ENCODE data around the gene TUT1. TPM values are rescaled to one million over a fixed set of nuclear protein-coding genes. Genes with fewer than 3 reads are reported as not detected.

The TUT1 gene, protein sequence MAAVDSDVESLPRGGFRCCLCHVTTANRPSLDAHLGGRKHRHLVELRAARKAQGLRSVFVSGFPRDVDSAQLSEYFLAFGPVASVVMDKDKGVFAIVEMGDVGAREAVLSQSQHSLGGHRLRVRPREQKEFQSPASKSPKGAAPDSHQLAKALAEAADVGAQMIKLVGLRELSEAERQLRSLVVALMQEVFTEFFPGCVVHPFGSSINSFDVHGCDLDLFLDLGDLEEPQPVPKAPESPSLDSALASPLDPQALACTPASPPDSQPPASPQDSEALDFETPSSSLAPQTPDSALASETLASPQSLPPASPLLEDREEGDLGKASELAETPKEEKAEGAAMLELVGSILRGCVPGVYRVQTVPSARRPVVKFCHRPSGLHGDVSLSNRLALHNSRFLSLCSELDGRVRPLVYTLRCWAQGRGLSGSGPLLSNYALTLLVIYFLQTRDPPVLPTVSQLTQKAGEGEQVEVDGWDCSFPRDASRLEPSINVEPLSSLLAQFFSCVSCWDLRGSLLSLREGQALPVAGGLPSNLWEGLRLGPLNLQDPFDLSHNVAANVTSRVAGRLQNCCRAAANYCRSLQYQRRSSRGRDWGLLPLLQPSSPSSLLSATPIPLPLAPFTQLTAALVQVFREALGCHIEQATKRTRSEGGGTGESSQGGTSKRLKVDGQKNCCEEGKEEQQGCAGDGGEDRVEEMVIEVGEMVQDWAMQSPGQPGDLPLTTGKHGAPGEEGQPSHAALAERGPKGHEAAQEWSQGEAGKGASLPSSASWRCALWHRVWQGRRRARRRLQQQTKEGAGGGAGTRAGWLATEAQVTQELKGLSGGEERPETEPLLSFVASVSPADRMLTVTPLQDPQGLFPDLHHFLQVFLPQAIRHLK
- total RNA-seq (2022; extraction: Qiagen RNA extraction) = 15.8 to 17.4 TPM (median 16.7 TPM) in 5 replicates

DNA sequence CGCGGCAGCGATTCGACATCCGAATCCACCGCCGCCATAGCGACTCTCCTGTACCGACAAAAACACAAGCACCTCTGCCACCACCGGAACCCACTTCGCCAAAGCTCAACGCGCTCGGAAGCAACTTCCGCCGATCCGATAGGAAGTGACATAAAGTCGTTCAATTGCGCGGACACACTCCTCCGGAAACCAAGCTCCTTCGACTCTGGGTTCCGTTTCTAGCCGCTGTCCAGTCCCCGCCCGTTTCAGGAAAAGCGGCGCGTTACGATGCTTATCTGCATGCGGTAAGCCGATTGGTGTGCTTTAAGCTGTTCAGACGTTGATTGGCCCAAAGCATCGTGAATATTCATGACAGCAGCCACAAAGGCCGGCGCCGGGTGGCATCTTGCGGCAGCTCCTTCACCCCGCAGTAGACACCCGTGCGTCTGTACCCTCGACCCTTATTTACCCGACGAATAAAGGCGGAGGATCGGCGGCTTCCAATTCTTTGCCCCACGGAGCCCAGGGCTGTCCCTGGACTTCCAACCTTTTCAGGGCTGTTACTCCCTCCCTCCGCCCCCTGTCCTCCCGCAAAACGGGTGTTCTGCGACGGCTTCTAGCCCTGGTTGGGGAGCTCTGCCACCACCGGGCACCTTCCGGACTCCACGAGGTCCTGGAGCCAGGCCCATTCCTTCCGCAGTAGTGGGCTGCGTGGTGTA lies at the start of gene TUT1:
TSS of gene TUT1 (minus strand) at position 76 of the 698 bp plus-strand sequence. CDS start at position 38, 38 bp downstream.

DNA sequence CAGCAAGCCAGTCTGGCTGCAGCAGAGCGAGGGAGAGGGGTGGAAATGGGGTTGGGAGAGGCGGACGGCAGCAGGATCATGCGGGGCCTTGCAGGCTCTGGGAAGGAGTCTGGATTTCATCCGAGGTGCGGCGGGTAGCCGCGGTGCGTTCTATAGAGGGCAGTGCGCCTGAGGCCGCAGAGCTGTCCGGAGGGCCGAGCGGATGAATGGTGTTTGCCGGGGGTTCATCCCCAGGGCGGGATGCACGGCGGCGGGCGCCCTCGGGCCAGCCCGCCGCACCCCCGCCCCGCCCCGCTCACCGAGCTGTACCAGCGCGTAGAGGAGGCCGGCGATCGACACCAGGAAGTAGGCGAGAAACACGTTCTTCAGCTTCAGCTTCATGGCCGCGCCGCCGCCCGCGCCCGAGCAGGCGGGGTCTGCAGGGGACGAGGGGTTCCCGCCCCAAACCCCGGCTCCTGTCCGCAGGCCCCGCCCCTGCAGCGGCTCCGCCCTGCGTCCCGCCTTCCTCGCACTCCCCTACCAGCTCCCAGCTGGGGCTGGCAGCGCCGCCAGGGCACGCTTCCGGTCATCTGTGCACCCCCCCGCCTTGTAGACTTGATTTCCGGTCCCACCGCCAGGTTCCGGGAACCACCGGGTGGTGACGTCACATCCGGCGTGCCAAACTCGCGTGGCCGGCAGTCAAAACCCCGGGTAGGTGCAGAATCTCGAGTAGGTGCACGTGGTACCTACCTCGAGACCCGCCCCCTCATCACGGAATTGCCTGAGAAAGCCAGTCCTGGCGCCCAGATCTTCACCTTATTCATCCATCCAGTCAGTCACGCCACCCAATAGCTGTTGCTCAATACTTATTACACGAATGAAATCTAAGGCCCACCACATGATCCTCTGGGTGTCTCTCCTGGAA lies 30.5 kb upstream of the TUT1 start, which contains the start of gene B3GAT3:
TSS of gene B3GAT3 (minus strand) at position 420 of the 904 bp plus-strand sequence. CDS start at position 381, 39 bp downstream.

DNA sequence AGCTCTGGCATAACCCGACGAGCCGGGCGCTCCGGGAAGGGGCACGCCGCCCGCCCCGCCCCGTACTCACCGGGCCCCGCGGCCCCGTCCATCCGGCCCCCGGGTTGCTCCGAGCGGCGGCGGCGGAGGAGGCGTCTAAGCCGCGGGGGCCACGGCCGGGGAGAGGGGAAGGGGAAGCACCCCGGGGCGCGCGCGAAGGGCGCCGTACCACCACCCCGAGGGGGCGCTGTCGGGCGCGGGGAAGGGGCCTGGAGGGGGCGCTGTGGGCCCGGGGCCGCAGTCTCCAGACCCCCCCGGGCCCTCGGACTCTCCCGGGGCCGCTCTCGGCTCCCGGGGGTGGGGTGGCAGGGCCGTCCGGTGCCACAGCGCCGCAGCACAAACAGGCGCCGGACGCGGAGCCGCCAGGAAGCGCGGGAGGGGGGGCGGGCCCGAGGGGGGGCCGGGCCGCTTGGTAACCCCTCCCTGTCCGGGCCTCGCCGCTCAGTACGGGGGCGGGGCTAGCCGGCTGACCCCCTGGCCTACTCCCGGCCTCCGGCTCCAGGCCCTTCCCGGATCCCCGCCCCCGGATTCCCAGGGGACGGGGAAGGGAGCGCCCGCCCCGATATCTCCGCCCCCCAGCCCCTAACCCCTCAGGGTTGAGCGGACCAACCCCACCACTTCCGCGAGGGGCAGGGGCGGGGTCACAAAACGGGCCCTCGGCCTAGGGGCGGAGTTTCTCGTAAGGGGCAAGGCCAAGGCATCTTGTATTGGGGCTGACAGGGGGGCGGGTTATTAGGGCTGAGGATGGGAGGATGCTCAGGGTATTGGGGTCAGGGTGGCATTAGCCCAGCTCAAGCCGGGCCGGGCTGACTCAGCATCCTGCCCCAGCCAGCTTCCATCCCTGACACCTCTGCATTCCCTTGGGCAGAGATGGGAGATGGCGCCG lies 21.3 kb upstream of the TUT1 start, which contains the start of the genes EML3 and ROM1:
TSS of gene EML3 (minus strand) at position 410 of the 925 bp plus-strand sequence. CDS start at position 92, 318 bp downstream.
TSS of gene ROM1 (plus strand) at position 892 of the 925 bp plus-strand sequence. CDS start at position 917, 25 bp downstream.

DNA sequence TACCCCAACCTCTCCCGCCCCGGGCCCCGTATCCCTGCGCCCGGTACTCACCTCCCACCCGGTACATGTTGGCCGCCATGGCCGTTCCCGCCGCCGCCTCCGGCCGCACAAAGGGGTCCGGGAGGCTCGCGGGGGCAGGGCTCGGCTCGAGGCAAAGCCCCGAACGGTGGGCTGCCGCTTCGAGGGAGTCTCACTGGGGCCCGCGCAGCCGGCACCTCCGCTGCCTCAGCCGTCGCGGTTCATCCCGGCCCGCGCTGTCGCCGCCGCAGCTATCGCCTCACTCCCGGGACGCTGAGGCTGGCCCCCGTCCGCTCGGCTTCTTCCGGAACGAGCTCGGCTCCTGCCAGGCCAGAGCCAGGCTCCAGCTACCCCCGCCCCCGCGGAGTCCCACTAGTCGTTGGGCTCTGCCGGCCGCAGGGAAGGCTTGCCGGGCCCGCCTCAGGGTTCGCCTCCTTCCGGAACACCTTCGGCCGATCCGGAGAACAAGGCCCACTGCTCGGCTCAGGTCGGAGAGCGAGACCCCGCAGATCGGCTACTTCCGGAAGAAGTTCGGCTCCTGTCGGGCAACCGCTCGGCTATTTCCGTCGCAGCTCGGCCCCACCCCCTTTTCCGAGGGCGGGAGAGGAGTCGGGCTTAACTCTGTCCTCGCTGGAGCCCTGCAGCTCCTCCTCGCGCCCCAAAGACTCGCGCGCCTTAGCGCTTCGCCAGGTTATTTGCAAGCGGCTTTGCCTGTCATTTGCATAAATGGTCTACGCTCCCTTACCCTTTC lies 10.2 kb upstream of the TUT1 start, which contains the start of gene MTA2:
TSS of gene MTA2 (minus strand) at position 494 of the 769 bp plus-strand sequence. CDS start at position 79, 415 bp downstream.

DNA sequence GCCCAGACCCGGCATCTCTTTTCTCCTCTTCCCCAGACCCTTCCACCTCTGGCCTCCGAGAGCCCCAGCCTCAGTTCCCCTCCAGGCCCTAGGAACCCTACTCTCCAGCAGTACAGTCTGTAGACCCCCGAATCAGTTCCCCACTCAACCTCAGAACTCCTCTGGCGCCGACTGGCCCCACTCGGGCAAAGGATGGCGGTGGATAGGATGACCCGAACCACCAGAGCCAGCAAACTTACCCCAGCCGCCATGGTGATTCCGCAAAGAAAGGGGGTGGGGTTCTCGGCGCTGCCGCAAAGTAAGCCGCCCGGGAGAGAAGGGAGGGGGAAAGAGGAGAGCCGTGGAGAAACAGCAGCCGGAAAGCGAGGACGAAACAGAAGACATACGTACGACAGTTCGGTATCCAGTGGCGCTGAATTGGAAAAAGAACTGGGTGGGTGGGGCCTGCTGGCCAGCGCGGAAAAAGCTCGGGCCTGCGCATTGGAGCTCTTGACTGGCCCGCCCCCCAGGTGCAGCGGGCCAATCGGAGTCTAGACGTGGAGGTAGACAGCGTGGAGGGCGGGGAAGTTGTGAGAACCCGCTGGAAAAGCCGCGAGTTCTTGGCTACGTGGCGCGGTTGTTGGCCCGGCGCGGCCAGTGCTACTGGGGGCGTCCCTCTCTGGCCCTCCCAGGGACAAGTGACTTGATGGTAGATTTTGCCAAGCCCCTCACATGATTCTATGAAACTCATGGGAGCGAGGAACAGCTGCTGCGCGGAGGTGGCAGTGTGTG lies 17.5 kb downstream of the TUT1 start, which contains the start of gene EEF1G:
TSS of gene EEF1G (minus strand) at position 300 of the 771 bp plus-strand sequence. CDS start at position 251, 49 bp downstream.

DNA sequence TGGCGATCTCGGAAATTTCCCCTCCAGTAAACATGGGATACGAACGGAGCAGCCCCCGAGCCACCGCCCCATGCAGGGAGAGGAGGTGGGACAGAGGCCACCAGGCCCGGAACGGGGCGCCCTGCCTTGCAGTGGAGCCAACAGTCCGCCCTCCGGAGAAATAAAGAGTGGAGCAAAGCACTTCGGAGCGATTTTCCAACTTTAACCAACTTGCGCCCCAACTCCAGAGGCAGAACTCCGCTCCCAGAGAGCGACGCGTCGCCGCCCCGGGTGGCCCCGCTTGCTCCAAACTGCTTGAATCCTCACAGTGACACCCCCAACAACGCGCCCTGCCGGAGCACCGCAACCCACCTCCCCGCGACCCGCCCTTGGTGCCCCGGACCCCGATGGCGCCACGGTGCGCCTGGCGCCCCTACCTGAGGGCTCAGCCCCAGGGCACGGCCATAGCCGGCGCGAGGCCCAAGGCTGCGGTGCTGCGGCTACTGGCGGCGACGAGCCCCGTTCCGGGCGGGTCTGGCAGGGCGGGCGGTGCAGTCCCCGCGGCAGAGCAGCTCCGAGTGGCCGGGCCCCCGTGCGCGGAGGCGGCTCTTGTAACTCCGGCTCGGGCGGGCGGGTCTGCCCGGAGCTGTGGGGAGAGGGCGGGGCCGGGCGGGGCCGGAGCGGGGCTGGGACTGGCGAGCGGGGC lies 44.9 kb downstream of the TUT1 start, which contains the start of gene AHNAK:
TSS of gene AHNAK (minus strand) at position 563 of the 685 bp plus-strand sequence. CDS start 10,708 bp downstream, outside the sequence.

Other genes starting within 250 kb of the TUT1 start
- gene SCGB1A1, start 172.5 kb downstream of the TUT1 start, total RNA-seq (2022; extraction: Qiagen RNA extraction) = not detected in 5 replicates
- gene AHNAK, start 44.7 kb downstream of the TUT1 start, total RNA-seq (2022; extraction: Qiagen RNA extraction) = 308 to 468 TPM (median 395 TPM) in 5 replicates
- 1,875 to 2,021 TPM (median 1,992 TPM) in 5 replicates for gene EEF1G, start 17.6 kb downstream of the TUT1 start, total RNA-seq (2022; extraction: Qiagen RNA extraction)
- gene MTA2, start 10.3 kb upstream of the TUT1 start, total RNA-seq (2022; extraction: Qiagen RNA extraction) = 84.4 to 102 TPM (median 85.9 TPM) in 5 replicates
- 19.0 to 23.2 TPM (median 21.8 TPM) in 5 replicates for gene EML3, start 21.3 kb upstream of the TUT1 start, total RNA-seq (2022; extraction: Qiagen RNA extraction)
- gene ROM1, start 21.7 kb upstream of the TUT1 start, total RNA-seq (2022; extraction: Qiagen RNA extraction) = 3.5 to 4.7 TPM (median 4.4 TPM) in 5 replicates
- gene B3GAT3, start 30.5 kb upstream of the TUT1 start, total RNA-seq (2022; extraction: Qiagen RNA extraction) = 45.9 to 56.9 TPM (median 52.4 TPM) in 5 replicates
- gene GANAB, start 55.1 kb upstream of the TUT1 start, total RNA-seq (2022; extraction: Qiagen RNA extraction) = 243 to 305 TPM (median 258 TPM) in 5 replicates
- 20.6 to 22.8 TPM (median 21.6 TPM) in 5 replicates for gene INTS5, start 61.8 kb upstream of the TUT1 start, total RNA-seq (2022; extraction: Qiagen RNA extraction)
- 115 to 147 TPM (median 128 TPM) in 5 replicates for gene C11orf98, start 73.7 kb upstream of the TUT1 start, total RNA-seq (2022; extraction: Qiagen RNA extraction)
- 8.2 to 15.6 TPM (median 12.8 TPM) in 5 replicates for gene CSKMT, start 73.8 kb upstream of the TUT1 start, total RNA-seq (2022; extraction: Qiagen RNA extraction)
- gene UQCC3, start 80.2 kb upstream of the TUT1 start, total RNA-seq (2022; extraction: Qiagen RNA extraction) = 22.5 to 36.2 TPM (median 32.9 TPM) in 5 replicates
- gene LBHD1, start 80.7 kb upstream of the TUT1 start, total RNA-seq (2022; extraction: Qiagen RNA extraction) = 3.9 to 5.5 TPM (median 5.2 TPM) in 5 replicates
- gene UBXN1, start 87.5 kb upstream of the TUT1 start, total RNA-seq (2022; extraction: Qiagen RNA extraction) = 106 to 120 TPM (median 114 TPM) in 5 replicates
- gene LRRN4CL, start 98.0 kb upstream of the TUT1 start, total RNA-seq (2022; extraction: Qiagen RNA extraction) = 0.07 to 0.13 TPM (median 0.11 TPM) in 4 of 5 replicates, not detected in the other
- 63.8 to 87.2 TPM (median 72.5 TPM) in 5 replicates for gene BSCL2, start 115.9 kb upstream of the TUT1 start, total RNA-seq (2022; extraction: Qiagen RNA extraction)
- gene GNG3, start 116.2 kb upstream of the TUT1 start, total RNA-seq (2022; extraction: Qiagen RNA extraction) = not detected in 5 replicates
- 38.5 to 50.6 TPM (median 40.7 TPM) in 5 replicates for gene HNRNPUL2, start 135.9 kb upstream of the TUT1 start, total RNA-seq (2022; extraction: Qiagen RNA extraction)
- gene TTC9C, start 137.0 kb upstream of the TUT1 start, total RNA-seq (2022; extraction: Qiagen RNA extraction) = 29.2 to 32.7 TPM (median 31.6 TPM) in 5 replicates
- gene ZBTB3, start 162.6 kb upstream of the TUT1 start, total RNA-seq (2022; extraction: Qiagen RNA extraction) = 1.0 to 1.6 TPM (median 1.5 TPM) in 5 replicates
- 156 to 190 TPM (median 177 TPM) in 5 replicates for gene POLR2G, start 170.1 kb upstream of the TUT1 start, total RNA-seq (2022; extraction: Qiagen RNA extraction)
- gene TAF6L, start 179.9 kb upstream of the TUT1 start, total RNA-seq (2022; extraction: Qiagen RNA extraction) = 12.6 to 15.2 TPM (median 13.6 TPM) in 5 replicates
- gene TMEM179B, start 195.9 kb upstream of the TUT1 start, total RNA-seq (2022; extraction: Qiagen RNA extraction) = 64.4 to 93.7 TPM (median 85.8 TPM) in 5 replicates
- 20.1 to 29.2 TPM (median 26.5 TPM) in 5 replicates for gene TMEM223, start 200.5 kb upstream of the TUT1 start, total RNA-seq (2022; extraction: Qiagen RNA extraction)
- gene NXF1, start 213.9 kb upstream of the TUT1 start, total RNA-seq (2022; extraction: Qiagen RNA extraction) = 47.7 to 51.9 TPM (median 49.5 TPM) in 5 replicates
- 19.0 to 25.5 TPM (median 24.6 TPM) in 5 replicates for gene STX5, start 240.5 kb upstream of the TUT1 start, total RNA-seq (2022; extraction: Qiagen RNA extraction)
- gene TEX54, start 241.3 kb upstream of the TUT1 start, total RNA-seq (2022; extraction: Qiagen RNA extraction) = not detected in 5 replicates
- gene WDR74, start 248.1 kb upstream of the TUT1 start, total RNA-seq (2022; extraction: Qiagen RNA extraction) = 74.2 to 79.9 TPM (median 78.7 TPM) in 5 replicates

All from A549 treated with Hydrocortisone at 1 μM for 4 hours (cell line).